ENCODE measurements around the gene KLHL25. TPM values are rescaled to one million over a fixed set of nuclear protein-coding genes. Genes with fewer than 3 reads are reported as not detected.

Gene KLHL25
- total RNA-seq, 1 donor from 2014 or later = 3.6 TPM

GRCh38 chr15:85778107-85778776 is 16.5 kb downstream of the KLHL25 start:
- no peak for DNase-seq (ENCODE audit: low read depth in 2 of 2)

GRCh38 chr15:85777250-85778106 is 17.2 kb downstream of the KLHL25 start:
- no peak for DNase-seq (ENCODE audit: low read depth in 2 of 2)

- DNase-seq (ENCODE audit: low read depth in 2 of 2) = no peak
These were observed 20.8 kb downstream of the KLHL25 start for GRCh38 chr15:85773970-85774369.

GRCh38 chr15:85773249-85773648 is 21.5 kb downstream of the KLHL25 start:
- no peak for DNase-seq (ENCODE audit: low read depth in 2 of 2)

GRCh38 chr15:85772668-85773067 is 22.1 kb downstream of the KLHL25 start:
- no peak for DNase-seq (ENCODE audit: low read depth in 2 of 2)

GRCh38 chr15:85771781-85772445 is 22.8 kb downstream of the KLHL25 start:
- DNase-seq (ENCODE audit: low read depth in 2 of 2) = peak in 1 of 2 donors; percentile 30

GRCh38 chr15:85771271-85771670 is 23.5 kb downstream of the KLHL25 start:
- DNase-seq (ENCODE audit: low read depth in 2 of 2) = peak in 1 of 2 donors; percentile 14

- DNase-seq (ENCODE audit: low read depth in 2 of 2) = no peak
These were observed 24.4 kb downstream of the KLHL25 start for GRCh38 chr15:85770096-85771041.

GRCh38 chr15:85769182-85769900 is 25.4 kb downstream of the KLHL25 start:
- DNase-seq (ENCODE audit: low read depth in 2 of 2) = no peak

- DNase-seq (ENCODE audit: low read depth in 2 of 2) = no peak
These were observed 26.0 kb downstream of the KLHL25 start for GRCh38 chr15:85768595-85769168.

- DNase-seq (ENCODE audit: low read depth in 2 of 2) = no peak
These were observed 26.8 kb downstream of the KLHL25 start for GRCh38 chr15:85767785-85768529.

- no peak for DNase-seq (ENCODE audit: low read depth in 2 of 2)
These were observed 28.5 kb downstream of the KLHL25 start for GRCh38 chr15:85766001-85766831.

- peak in 1 of 2 donors; percentile 17 for DNase-seq (ENCODE audit: low read depth in 2 of 2)
These were observed 30.0 kb downstream of the KLHL25 start for GRCh38 chr15:85764649-85765277.

GRCh38 chr15:85763673-85764633 is 30.8 kb downstream of the KLHL25 start:
- DNase-seq (ENCODE audit: low read depth in 2 of 2) = peak in 1 of 2 donors; percentile 22

- no peak for DNase-seq (ENCODE audit: low read depth in 2 of 2)
These were observed 31.6 kb downstream of the KLHL25 start for GRCh38 chr15:85763157-85763556.

GRCh38 chr15:85762756-85763127 is 32.0 kb downstream of the KLHL25 start:
- no peak for DNase-seq (ENCODE audit: low read depth in 2 of 2)
